ENCODE results near the gene RNASEH2C.
"Not testable (repeated sequence)": the region's sequence is repeated elsewhere in the genome, so short reads cannot be mapped to it uniquely, and the experiment has no call there.

RNASEH2C gene

GRCh38 chr11:65720211-65720934 is at the start of gene RNASEH2C:
TSS of gene RNASEH2C (minus strand) at chr11:65720798. CDS start at chr11:65720758, 40 bp downstream.
- DNase-seq (ENCODE audit: low read depth, low spot score): no peak
- peak within 1 kb of the TSS; percentile 89 for H3K4me3 ChIP-seq (ENCODE audit: low read depth, low read length)
- POLR2A ChIA-PET: interaction anchor here (0.5 to 2.7 kb wide), 8 partner anchors 8 to 273 kb away, joined by 3 to 23 read pairs (median 4); partner anchors contain the start of genes KAT5, MUS81, RELA and SNX32
- CTCF ChIA-PET: interaction anchor here (0.6 to 4.3 kb wide), 11 partner anchors 9 to 332 kb away, joined by 3 to 28 read pairs (median 4); partner anchors contain the start of genes AP5B1 and KAT5
- no peak for TF ChIP-seq CTCF (IDR thresholded peaks at IDR 0.05; ENCODE audit: insufficient read depth, low read length, missing control alignments)

GRCh38 chr11:65767806-65768205 is 47.2 kb upstream of the RNASEH2C start:
- DNase-seq (ENCODE audit: low read depth, low spot score); POLR2A ChIA-PET; H3K4me3 ChIP-seq (ENCODE audit: low read depth, low read length): not testable (repeated sequence)
- CTCF ChIA-PET: interaction anchor here (1.2 to 1.9 kb wide), 2 partner anchors 49 to 56 kb away, joined by 3 to 6 read pairs; partner anchors contain the start of gene KAT5

DNA sequence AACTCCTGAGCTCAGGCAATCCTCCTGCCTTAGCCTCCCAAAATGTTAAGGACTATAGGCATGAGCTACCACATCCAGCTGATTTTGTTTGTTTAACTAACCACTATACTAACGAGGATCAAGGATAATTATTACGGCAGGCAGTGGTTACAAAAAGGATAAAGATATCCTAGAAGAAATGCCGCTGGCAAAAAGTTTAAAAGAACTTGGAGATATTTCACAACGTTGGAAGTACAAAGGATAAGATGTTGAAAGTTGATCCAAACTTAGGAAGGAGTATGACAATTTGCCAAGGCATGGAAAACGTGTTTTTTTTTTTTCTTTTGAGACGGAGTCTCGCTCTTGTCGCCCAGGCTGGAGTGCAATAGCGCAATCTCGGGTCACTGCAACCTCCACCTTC is 46.8 kb upstream of the RNASEH2C start:
- POLR2A ChIA-PET: no interaction called here
- TF ChIP-seq CTCF (IDR thresholded peaks at IDR 0.05; ENCODE audit: insufficient read depth, low read length, missing control alignments): no peak
- no peak for DNase-seq (ENCODE audit: low read depth, low spot score)
- CTCF ChIA-PET: interaction anchor here (1.2 to 2.2 kb wide), 3 partner anchors 12 to 56 kb away, joined by 3 to 20 read pairs (median 6); partner anchors contain the start of genes AP5B1 and KAT5
- H3K4me3 ChIP-seq (ENCODE audit: low read depth, low read length): no peak overlapping the region

GRCh38 chr11:65766535-65766934 is 45.9 kb upstream of the RNASEH2C start:
- no peak for TF ChIP-seq CTCF (IDR thresholded peaks at IDR 0.05; ENCODE audit: insufficient read depth, low read length, missing control alignments)
- CTCF ChIA-PET: interaction anchor here (0.7 to 2.2 kb wide), 4 partner anchors 13 to 302 kb away, joined by 3 to 20 read pairs (median 4); partner anchors contain the start of genes AP5B1 and KAT5
- H3K4me3 ChIP-seq (ENCODE audit: low read depth, low read length): no peak overlapping the region
- peak; percentile 21 for DNase-seq (ENCODE audit: low read depth, low spot score)
- POLR2A ChIA-PET: interaction anchor here (0.6 kb wide), 1 partner anchor 22 kb away, joined by 3 read pairs; no protein-coding TSS in a partner anchor

DNA sequence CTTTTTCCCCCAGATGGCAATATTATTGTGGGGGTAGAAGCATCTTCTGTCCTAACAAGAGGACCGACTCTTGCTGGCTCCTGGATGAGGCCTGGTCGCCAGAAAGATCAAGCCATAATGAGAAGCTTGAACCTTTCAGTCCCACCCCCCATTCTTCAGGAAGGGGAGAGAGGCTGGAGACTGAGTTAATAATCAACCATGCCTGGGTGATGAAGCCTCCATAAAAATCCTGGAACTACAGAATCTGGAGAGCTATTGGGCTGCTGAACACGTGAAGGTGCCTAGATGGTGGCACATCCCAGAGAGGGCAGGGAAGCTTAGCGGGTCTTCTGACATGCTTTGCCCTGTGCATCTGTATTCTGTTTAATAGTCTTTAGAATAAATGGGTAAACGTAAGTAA is 43.8 kb upstream of the RNASEH2C start:
- no peak for DNase-seq (ENCODE audit: low read depth, low spot score)
- H3K4me3 ChIP-seq (ENCODE audit: low read depth, low read length): no peak overlapping the region
- no peak for TF ChIP-seq CTCF (IDR thresholded peaks at IDR 0.05; ENCODE audit: insufficient read depth, low read length, missing control alignments)
- ChIA-PET CTCF (interaction anchor here (0.9 to 1.9 kb wide), 4 partner anchors 9 to 53 kb away, joined by 3 to 5 read pairs (median 3); no protein-coding TSS in a partner anchor), POLR2A (no interaction called here)

- DNase-seq (ENCODE audit: low read depth, low spot score); CTCF ChIA-PET: not testable (repeated sequence)
Measured at GRCh38 chr11:65762816-65763215, 42.2 kb upstream of the RNASEH2C start.

DNA sequence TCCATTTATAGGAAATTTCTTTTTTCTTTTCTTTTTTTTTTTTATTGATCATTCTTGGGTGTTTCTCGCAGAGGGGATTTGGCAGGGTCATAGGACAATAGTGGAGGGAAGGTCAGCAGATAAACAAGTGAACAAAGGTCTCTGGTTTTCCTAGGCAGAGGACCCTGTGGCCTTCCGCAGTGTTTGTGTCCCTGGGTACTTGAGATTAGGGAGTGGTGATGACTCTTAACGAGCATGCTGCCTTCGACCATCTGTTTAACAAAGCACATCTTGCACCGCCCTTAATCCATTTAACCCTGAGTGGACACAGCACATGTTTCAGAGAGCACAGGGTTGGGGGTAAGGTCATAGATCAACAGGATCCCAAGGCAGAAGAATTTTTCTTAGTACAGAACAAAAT is 41.6 kb upstream of the RNASEH2C start:
- CTCF ChIA-PET: interaction anchor here (1.0 to 2.6 kb wide), 4 partner anchors 9 to 51 kb away, joined by 3 to 12 read pairs (median 6); partner anchors contain the start of genes AP5B1 and KAT5
- DNase-seq (ENCODE audit: low read depth, low spot score); H3K4me3 ChIP-seq (ENCODE audit: low read depth, low read length); POLR2A ChIA-PET: not testable (repeated sequence)

More at GRCh38 chr11:65762816-65763215, 42.2 kb upstream of the RNASEH2C start:
- POLR2A ChIA-PET; H3K4me3 ChIP-seq (ENCODE audit: low read depth, low read length): not testable (repeated sequence)

Measured in AG04449 (cell line).